ENCODE results near the gene CEP112.

The CEP112 gene

GRCh38 chr17:66221755-66222530 lies 30.0 kb upstream of the CEP112 start:
- TF ChIP-seq CTCF (IDR thresholded peaks at IDR 0.05; ENCODE audit: low read depth, low read length, missing control alignments) = no peak

GRCh38 chr17:66221343-66221742 lies 29.4 kb upstream of the CEP112 start:
- H3K4me3 ChIP-seq (replicated peaks; ENCODE audit: low read depth, low read length) = no peak overlapping the region
- DNase-seq (ENCODE audit: extremely low read depth, low read depth) = no peak
- no peak for TF ChIP-seq CTCF (IDR thresholded peaks at IDR 0.05; ENCODE audit: low read depth, low read length, missing control alignments)

More at GRCh38 chr17:66221755-66222530, 30.0 kb upstream of the CEP112 start:
- no peak for DNase-seq (ENCODE audit: extremely low read depth, low read depth)
- no peak overlapping the region for H3K4me3 ChIP-seq (replicated peaks; ENCODE audit: low read depth, low read length)

- TF ChIP-seq CTCF (IDR thresholded peaks at IDR 0.05; ENCODE audit: low read depth, low read length, missing control alignments) = no peak
- no peak for DNase-seq (ENCODE audit: extremely low read depth, low read depth)
- H3K4me3 ChIP-seq (replicated peaks; ENCODE audit: low read depth, low read length) = no peak overlapping the region
Observed at GRCh38 chr17:66220079-66220835, 28.3 kb upstream of the CEP112 start.

- DNase-seq (ENCODE audit: extremely low read depth, low read depth) = no peak
- no peak overlapping the region for H3K4me3 ChIP-seq (replicated peaks; ENCODE audit: low read depth, low read length)
Observed at GRCh38 chr17:66215529-66215911, 23.6 kb upstream of the CEP112 start.

GRCh38 chr17:66214884-66215528 lies 23.1 kb upstream of the CEP112 start:
- no peak overlapping the region for H3K4me3 ChIP-seq (replicated peaks; ENCODE audit: low read depth, low read length)

More at GRCh38 chr17:66215529-66215911, 23.6 kb upstream of the CEP112 start:
- no peak for TF ChIP-seq CTCF (IDR thresholded peaks at IDR 0.05; ENCODE audit: low read depth, low read length, missing control alignments)

More at GRCh38 chr17:66214884-66215528, 23.1 kb upstream of the CEP112 start:
- no peak for TF ChIP-seq CTCF (IDR thresholded peaks at IDR 0.05; ENCODE audit: low read depth, low read length, missing control alignments)
- no peak for DNase-seq (ENCODE audit: extremely low read depth, low read depth)
